Mononuclear cell (primary cell): ENCODE measurements around the gene ZNF221. TPM values are rescaled to one million over a fixed set of nuclear protein-coding genes. Genes with fewer than 3 reads are reported as not detected.

ENCODE experiments used
- H3K27me3 ChIP-seq: 2 replicates; pipeline ENCODE4 v1.6.0; 2011; ENCODE audit warnings: low read length, control low read depth; ENCODE audit not compliant: insufficient read depth
- H3K4me1 ChIP-seq: 2 replicates; pipeline ENCODE4 v1.5.1; 2011; ENCODE audit warnings: mild to moderate bottlenecking, low read length, control low read depth; ENCODE audit not compliant: insufficient read depth
- H3K4me3 ChIP-seq: 2 replicates; pipeline ENCODE4 v1.5.1; 2011; ENCODE audit warnings: mild to moderate bottlenecking, low read length, moderate library complexity
- H3K9me3 ChIP-seq: 2 replicates; pipeline ENCODE4 v1.5.1; 2011; ENCODE audit warnings: low read depth, mild to moderate bottlenecking, control low read depth, low read length
- total RNA-seq: library from RNA; depleted of rRNA; stranded (reverse); fragments of >200 nt; gene quantifications from one replicate; pipeline ENCODE4 v1.2.3, GENCODE V29; 2012

Gene ZNF221
- total RNA-seq, result 0.52 TPM

- peaks cover 13% of the 10 kb centered on the region for H3K27me3 ChIP-seq
- peaks cover 26% of the 10 kb centered on the region for H3K9me3 ChIP-seq
- peak within 1 kb of the TSS; percentile 64 for H3K4me3 ChIP-seq
- H3K4me1 ChIP-seq, result peaks cover 4% of the 10 kb centered on the region
Measured at GRCh38 chr19:43950834-43951645, at the start of gene ZNF221. ZNF221 (plus strand) TSS chr19:43951228; CDS start chr19:43962727, 11,499 bp downstream.

DNA sequence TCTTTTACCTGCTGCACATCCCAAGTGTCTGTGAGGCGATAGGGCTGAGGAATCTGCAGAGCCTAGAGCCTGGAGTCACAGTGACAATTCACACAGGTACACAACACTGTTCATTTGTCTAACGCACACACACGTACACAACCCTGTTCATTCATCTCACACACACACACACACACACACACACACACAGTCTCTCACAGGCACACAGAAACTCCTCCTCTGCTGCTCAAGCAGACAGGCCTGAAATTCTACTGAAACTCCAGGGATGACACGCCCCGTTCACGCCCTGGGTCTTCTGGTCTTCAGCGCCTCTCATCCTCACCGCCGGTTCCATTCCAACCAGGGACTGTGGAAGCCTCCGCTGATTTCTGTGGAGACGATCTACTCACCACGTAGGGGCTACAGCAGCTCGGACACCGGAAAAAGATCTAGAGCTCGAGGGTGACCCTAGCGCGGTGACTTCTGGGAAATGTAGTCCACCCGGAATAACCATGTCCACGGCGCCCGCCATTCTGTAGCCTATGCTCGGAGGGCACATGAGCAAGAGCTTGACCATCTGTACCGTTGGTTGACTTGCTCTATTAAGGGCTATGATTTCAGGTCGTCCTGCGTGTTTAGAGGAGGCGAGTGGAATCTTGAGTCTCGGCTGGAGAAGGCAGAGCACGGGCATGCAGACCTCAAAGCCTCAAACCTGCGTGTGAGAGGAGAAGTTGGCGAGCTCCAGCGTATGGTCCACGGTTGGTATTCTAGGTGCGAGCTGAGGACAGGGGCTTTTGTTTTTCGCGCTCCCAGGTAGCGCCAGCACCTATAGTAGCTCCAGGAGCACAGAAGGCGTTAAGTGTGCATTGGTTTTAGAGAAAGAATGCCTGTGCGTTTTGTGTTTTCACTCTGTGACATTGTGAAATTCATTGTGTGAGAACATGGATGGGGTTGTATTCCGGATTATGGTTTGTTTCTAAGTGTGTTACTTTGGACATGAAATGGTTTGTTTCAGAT lies 49.3 kb upstream of the ZNF221 start:
- Histone ChIP-seq H3K9me3 (peaks cover 33% of the 10 kb centered on the region), H3K27me3 (no peaks in the 10 kb centered on the region), H3K4me3 (peak overlapping the region; percentile 38), H3K4me1 (peaks cover 11% of the 10 kb centered on the region)

- H3K27me3 ChIP-seq, result no peaks in the 10 kb centered on the region
- H3K4me3 ChIP-seq, result no peak overlapping the region
- H3K9me3 ChIP-seq, result peaks cover 37% of the 10 kb centered on the region
- peaks cover 11% of the 10 kb centered on the region for H3K4me1 ChIP-seq
Measured at GRCh38 chr19:43902399-43902798, 48.6 kb upstream of the ZNF221 start.

- Histone ChIP-seq H3K4me3 (no peak overlapping the region), H3K4me1 (peaks cover 10% of the 10 kb centered on the region), H3K27me3 (no peaks in the 10 kb centered on the region), H3K9me3 (peaks cover 37% of the 10 kb centered on the region)
Measured at GRCh38 chr19:43905897-43906296, 45.1 kb upstream of the ZNF221 start.

- Histone ChIP-seq H3K4me3 (no peak overlapping the region), H3K27me3 (no peaks in the 10 kb centered on the region), H3K9me3 (peaks cover 46% of the 10 kb centered on the region), H3K4me1 (peaks cover 4% of the 10 kb centered on the region)
Measured at GRCh38 chr19:43906774-43907173, 44.3 kb upstream of the ZNF221 start.

GRCh38 chr19:43908659-43909058 lies 42.4 kb upstream of the ZNF221 start:
- H3K9me3 ChIP-seq, result peaks cover 64% of the 10 kb centered on the region
- no peaks in the 10 kb centered on the region for H3K4me1 ChIP-seq
- H3K4me3 ChIP-seq, result no peak overlapping the region
- H3K27me3 ChIP-seq, result no peaks in the 10 kb centered on the region

GRCh38 chr19:43910884-43911283 lies 40.1 kb upstream of the ZNF221 start:
- Histone ChIP-seq H3K4me1 (no peaks in the 10 kb centered on the region), H3K27me3 (no peaks in the 10 kb centered on the region), H3K9me3 (peaks cover 77% of the 10 kb centered on the region), H3K4me3 (no peak overlapping the region)

GRCh38 chr19:43913383-43913782 lies 37.6 kb upstream of the ZNF221 start:
- H3K4me1 ChIP-seq, result no peaks in the 10 kb centered on the region
- no peaks in the 10 kb centered on the region for H3K27me3 ChIP-seq
- peaks cover 85% of the 10 kb centered on the region for H3K9me3 ChIP-seq
- H3K4me3 ChIP-seq, result no peak overlapping the region

- Histone ChIP-seq H3K27me3 (no peaks in the 10 kb centered on the region), H3K4me3 (no peak overlapping the region), H3K4me1 (no peaks in the 10 kb centered on the region), H3K9me3 (peaks cover 85% of the 10 kb centered on the region)
Measured at GRCh38 chr19:43914051-43914450, 37.0 kb upstream of the ZNF221 start.

DNA sequence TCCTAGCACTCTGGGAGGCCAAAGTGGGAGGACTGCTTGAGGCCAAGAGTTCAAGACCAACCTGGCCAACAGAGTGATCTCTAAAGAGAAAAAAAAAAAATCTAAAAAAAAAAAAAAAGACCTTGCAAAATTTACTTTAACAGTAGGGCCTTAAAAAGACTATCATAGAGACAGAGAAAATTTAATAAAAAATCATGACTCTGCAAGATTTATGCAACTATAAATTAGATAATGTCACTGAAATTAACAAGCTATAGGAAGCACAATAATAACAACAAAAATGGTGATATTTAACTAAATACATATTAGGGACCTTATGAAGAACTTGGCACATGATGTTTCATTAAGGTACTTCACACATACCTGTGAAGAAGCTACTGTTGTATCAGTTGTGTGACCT lies 27.2 kb upstream of the ZNF221 start:
- no peaks in the 10 kb centered on the region for H3K4me1 ChIP-seq
- no peak overlapping the region for H3K4me3 ChIP-seq
- no peaks in the 10 kb centered on the region for H3K27me3 ChIP-seq
- H3K9me3 ChIP-seq, result peaks cover 27% of the 10 kb centered on the region

- Histone ChIP-seq H3K27me3 (no peaks in the 10 kb centered on the region), H3K4me1 (peaks cover 1% of the 10 kb centered on the region), H3K4me3 (no peak overlapping the region), H3K9me3 (no peaks in the 10 kb centered on the region)
Measured at GRCh38 chr19:43928820-43929219, 22.2 kb upstream of the ZNF221 start.

GRCh38 chr19:43934055-43934984 lies 16.7 kb upstream of the ZNF221 start:
- Histone ChIP-seq H3K4me1 (peaks cover 16% of the 10 kb centered on the region), H3K9me3 (no peaks in the 10 kb centered on the region), H3K4me3 (peak overlapping the region; percentile 78), H3K27me3 (no peaks in the 10 kb centered on the region)

GRCh38 chr19:43934985-43935708 lies 15.9 kb upstream of the ZNF221 start, which contains the start of gene ZNF45:
ZNF45 (minus strand) TSS chr19:43935282; CDS start chr19:43922185, 13,097 bp downstream.
- peaks cover 16% of the 10 kb centered on the region for H3K4me1 ChIP-seq
- H3K27me3 ChIP-seq, result no peaks in the 10 kb centered on the region
- peak within 1 kb of the TSS; percentile 78 for H3K4me3 ChIP-seq
- H3K9me3 ChIP-seq, result no peaks in the 10 kb centered on the region

- H3K4me1 ChIP-seq, result peaks cover 16% of the 10 kb centered on the region
- peaks cover under 1% of the 10 kb centered on the region for H3K27me3 ChIP-seq
Measured at GRCh38 chr19:43936188-43936587, 14.8 kb upstream of the ZNF221 start.

More at GRCh38 chr19:43936188-43936587, 14.8 kb upstream of the ZNF221 start:
- H3K9me3 ChIP-seq, result no peaks in the 10 kb centered on the region
- no peak overlapping the region for H3K4me3 ChIP-seq
